Mesenchymal stem cell (in vitro differentiated cells and primary cell): ENCODE results near the gene TIGD7.

Experiments used
- DNase-seq: peaks from one replicate; pipeline ENCODE4 v3.0.0-alpha.2; 2013
- H2AFZ ChIP-seq: one replicate; pipeline ENCODE4 v1.6.1; 2013; ENCODE audit warnings: low read depth, mild to moderate bottlenecking, control low read depth, inconsistent platforms, low read length, moderate library complexity
- H2AK5ac ChIP-seq: 2 replicates; pipeline ENCODE4 v1.6.1; 2013; ENCODE audit warnings: low read length, moderate library complexity, mild to moderate bottlenecking, inconsistent platforms; ENCODE audit not compliant: severe bottlenecking
- H2BK120ac ChIP-seq: one replicate; pipeline ENCODE4 v1.6.1; 2013; ENCODE audit warnings: low read depth, mild to moderate bottlenecking, inconsistent platforms, low read length, moderate library complexity
- H2BK12ac ChIP-seq, 2 experiments: one replicate each; pipeline ENCODE4 v1.6.1; 2013; ENCODE audit warnings: inconsistent platforms in 2 of 2, low read length in 2 of 2, mild to moderate bottlenecking in 2 of 2, moderate library complexity in 2 of 2, control low read depth in 1 of 2
- H2BK15ac ChIP-seq: one replicate; pipeline ENCODE4 v1.6.1; 2013; ENCODE audit warnings: mild to moderate bottlenecking, low read depth, inconsistent platforms; ENCODE audit not compliant: poor library complexity, severe bottlenecking
- H2BK5ac ChIP-seq: 2 replicates; pipeline ENCODE4 v1.6.1; 2013; ENCODE audit warnings: low read depth, mild to moderate bottlenecking, low read length, control low read depth, inconsistent platforms; ENCODE audit not compliant: poor library complexity, severe bottlenecking
- H3K14ac ChIP-seq, 2 experiments: one replicate each; pipeline ENCODE4 v1.6.1; 2013; ENCODE audit warnings: inconsistent platforms in 2 of 2, low read length in 2 of 2, control low read depth in 1 of 2, mild to moderate bottlenecking in 1 of 2, moderate library complexity in 1 of 2
- H3K18ac ChIP-seq, 2 experiments: one replicate each; pipeline ENCODE4 v1.6.1; 2013; ENCODE audit warnings: inconsistent platforms in 2 of 2, low read length in 2 of 2, control low read depth in 1 of 2, low read depth in 1 of 2, mild to moderate bottlenecking in 1 of 2
- H3K23ac ChIP-seq, 2 experiments: one replicate each; pipeline ENCODE4 v1.6.1; 2013; ENCODE audit warnings: inconsistent platforms in 2 of 2, low read length in 2 of 2, mild to moderate bottlenecking in 2 of 2, moderate library complexity in 2 of 2, control low read depth in 1 of 2
- H3K27ac ChIP-seq: 2 replicates; pipeline ENCODE4 v1.5.1; 2013; ENCODE audit warnings: mild to moderate bottlenecking, moderate library complexity, low read length, control low read depth, inconsistent platforms; ENCODE audit not compliant: poor library complexity, severe bottlenecking
- H3K27me3 ChIP-seq, 2 experiments: 2 replicates each; pipeline versions ENCODE4 v1.6.1 to v1.7.0; 2013; ENCODE audit warnings: low read length in 2 of 2, mild to moderate bottlenecking in 2 of 2, moderate library complexity in 2 of 2, control low read depth in 1 of 2, inconsistent platforms in 1 of 2; ENCODE audit not compliant: control insufficient read depth in 1 of 2, insufficient read depth in 1 of 2
- H3K36me3 ChIP-seq, 2 experiments: 2 replicates each; pipeline versions ENCODE4 v1.6.1 to v1.7.0; 2013; ENCODE audit warnings: low read length in 2 of 2, control low read depth in 1 of 2, inconsistent platforms in 1 of 2, low read depth in 1 of 2, mild to moderate bottlenecking in 1 of 2; ENCODE audit not compliant: insufficient read depth in 2 of 2, control insufficient read depth in 1 of 2
- H3K4ac ChIP-seq, 2 experiments: one replicate each; pipeline ENCODE4 v1.6.1; 2013; ENCODE audit warnings: inconsistent platforms in 2 of 2, low read length in 2 of 2, mild to moderate bottlenecking in 2 of 2, moderate library complexity in 2 of 2, control low read depth in 1 of 2, low read depth in 1 of 2
- H3K4me1 ChIP-seq: 2 replicates; pipeline ENCODE4 v1.6.1; 2013; ENCODE audit warnings: low read depth, low read length, control low read depth; ENCODE audit not compliant: control insufficient read depth, insufficient read depth
- H3K4me2 ChIP-seq: 2 replicates; pipeline ENCODE4 v1.6.1; 2013; ENCODE audit warnings: low read length, mild to moderate bottlenecking, inconsistent platforms; ENCODE audit not compliant: poor library complexity, severe bottlenecking
- H3K4me3 ChIP-seq, 2 experiments: 2 replicates each; pipeline versions ENCODE4 v1.5.1 to v1.7.0; 2013; ENCODE audit warnings: low read length in 2 of 2, mild to moderate bottlenecking in 2 of 2, control low read depth in 1 of 2, low read depth in 1 of 2; ENCODE audit not compliant: insufficient read depth in 1 of 2
- H3K79me1 ChIP-seq: replicated peaks from 2 replicates; pipeline ENCODE4 v1.6.1; 2013; ENCODE audit warnings: mild to moderate bottlenecking, control low read depth, low read length, inconsistent platforms; ENCODE audit not compliant: poor library complexity, severe bottlenecking
- H3K9ac ChIP-seq: 2 replicates; pipeline ENCODE4 v1.7.0; 2013; ENCODE audit warnings: mild to moderate bottlenecking, low read length, moderate library complexity
- H3K9me3 ChIP-seq: 2 replicates; pipeline ENCODE4 v1.7.0; 2013; ENCODE audit warnings: mild to moderate bottlenecking, low read length; ENCODE audit not compliant: control insufficient read depth
- H4K8ac ChIP-seq: one replicate; pipeline ENCODE4 v1.6.1; 2013; ENCODE audit warnings: inconsistent platforms, mild to moderate bottlenecking, low read length, moderate library complexity
- H4K91ac ChIP-seq: one replicate; pipeline ENCODE4 v1.6.1; 2013; ENCODE audit warnings: mild to moderate bottlenecking, low read length, inconsistent platforms
- WGBS: methylation state at CpG from one replicate; pipeline ENCODE4 v1.1.7; 2013; ENCODE audit warnings: mixed read lengths; 5-methylcytosine and 5-hydroxymethylcytosine counted together

TIGD7 gene

GRCh38 chr16:3327514-3327913, 22.3 kb upstream of the TIGD7 start:
- Histone ChIP-seq H2AFZ (no peak overlapping the region), H3K14ac (no peak overlapping the region), H3K27me3 (no peaks in the 10 kb centered on the region), H2BK12ac (no peak overlapping the region), H3K79me1 (no peaks in the 10 kb centered on the region), H4K8ac (no peak overlapping the region), H3K4me3 (no peak overlapping the region), H3K4me2 (no peak overlapping the region), H3K4me1 (no peaks in the 10 kb centered on the region), H3K4ac (no peak overlapping the region), H2BK5ac (no peak overlapping the region), H3K18ac (no peak overlapping the region), H3K27ac (no peak overlapping the region), H3K9me3 (peaks cover 34% of the 10 kb centered on the region), H2BK15ac (no peak overlapping the region), H3K23ac (no peak overlapping the region), H3K9ac (no peak overlapping the region), H2AK5ac (no peak overlapping the region), H2BK120ac (no peak overlapping the region), H4K91ac (no peak overlapping the region), H3K36me3 (no peaks in the 10 kb centered on the region)
- WGBS = 85% methylated on average over 4 of the region's 4 CpGs
- no peak for DNase-seq

GRCh38 chr16:3321816-3322215, 16.6 kb upstream of the TIGD7 start:
- Histone ChIP-seq H3K4me3 (peak overlapping the region in 1 of 2 experiments; percentile 18), H3K27me3 (no peaks in the 10 kb centered on the region), H3K18ac (no peak overlapping the region), H4K8ac (no peak overlapping the region), H2BK12ac (no peak overlapping the region), H3K4me2 (no peak overlapping the region), H3K36me3 (peaks cover 8 to 21% of the 10 kb centered on the region in 2 experiments), H3K79me1 (peaks cover 1% of the 10 kb centered on the region), H2AK5ac (no peak overlapping the region), H4K91ac (no peak overlapping the region), H3K9ac (no peak overlapping the region), H3K4me1 (no peaks in the 10 kb centered on the region), H3K4ac (no peak overlapping the region), H2BK120ac (no peak overlapping the region), H2AFZ (no peak overlapping the region), H3K27ac (no peak overlapping the region), H2BK15ac (no peak overlapping the region), H3K9me3 (peaks cover 77% of the 10 kb centered on the region), H3K23ac (no peak overlapping the region), H3K14ac (no peak overlapping the region), H2BK5ac (no peak overlapping the region)
- no peak for DNase-seq
- WGBS = 0% methylated on average over 1 of the region's 2 CpGs

- Histone ChIP-seq H3K14ac (no peak overlapping the region), H3K9me3 (peaks cover 99% of the 10 kb centered on the region), H3K27ac (no peak overlapping the region), H3K27me3 (no peaks in the 10 kb centered on the region), H3K36me3 (peaks cover 28 to 64% of the 10 kb centered on the region in 2 experiments), H2BK5ac (no peak overlapping the region), H3K4me1 (no peaks in the 10 kb centered on the region), H2AK5ac (no peak overlapping the region), H3K4ac (no peak overlapping the region), H2BK120ac (no peak overlapping the region), H2BK12ac (no peak overlapping the region), H3K4me3 (peak overlapping the region in 1 of 2 experiments; percentile 70), H2BK15ac (no peak overlapping the region), H3K18ac (no peak overlapping the region), H3K79me1 (peaks cover 4% of the 10 kb centered on the region), H3K23ac (no peak overlapping the region), H4K91ac (no peak overlapping the region), H3K9ac (no peak overlapping the region), H3K4me2 (no peak overlapping the region), H2AFZ (no peak overlapping the region), H4K8ac (no peak overlapping the region)
- WGBS = 84% methylated on average over 3 of the region's 3 CpGs
- DNase-seq = peak; percentile 18
Measured at GRCh38 chr16:3317315-3317999, 12.2 kb upstream of the TIGD7 start.

- Histone ChIP-seq H3K9ac (no peak overlapping the region), H3K18ac (no peak overlapping the region), H3K4me1 (no peaks in the 10 kb centered on the region), H3K23ac (no peak overlapping the region), H3K79me1 (peaks cover 24% of the 10 kb centered on the region), H4K91ac (no peak overlapping the region), H4K8ac (no peak overlapping the region), H3K4me3 (peak overlapping the region in 1 of 2 experiments; percentile 51), H2AK5ac (no peak overlapping the region), H3K27ac (no peak overlapping the region), H3K4ac (no peak overlapping the region), H2BK15ac (no peak overlapping the region), H3K14ac (no peak overlapping the region), H3K9me3 (peaks cover 99% of the 10 kb centered on the region), H2BK5ac (no peak overlapping the region), H3K36me3 (peaks cover 47 to 91% of the 10 kb centered on the region in 2 experiments), H2BK120ac (no peak overlapping the region), H3K4me2 (no peak overlapping the region), H3K27me3 (no peaks in the 10 kb centered on the region), H2AFZ (no peak overlapping the region), H2BK12ac (no peak overlapping the region)
- DNase-seq = no peak
- 93% methylated on average over 3 of the region's 4 CpGs for WGBS
Measured at GRCh38 chr16:3311496-3311895, 6.3 kb upstream of the TIGD7 start.
